NB4 (cell line): ENCODE results near the gene CHRNA5.

Source experiments
- TF ChIP-seq, protein P1 (sequence below): IDR thresholded peaks from 2 replicates; pipeline ENCODE4 v1.6.1; 2011; ENCODE audit warnings: low read depth, low read length
- TF ChIP-seq, protein P2 (sequence below): IDR thresholded peaks from one replicate; pipeline ENCODE4 v1.5.1; 2012; ENCODE audit warnings: low read depth, low read length

DNA sequence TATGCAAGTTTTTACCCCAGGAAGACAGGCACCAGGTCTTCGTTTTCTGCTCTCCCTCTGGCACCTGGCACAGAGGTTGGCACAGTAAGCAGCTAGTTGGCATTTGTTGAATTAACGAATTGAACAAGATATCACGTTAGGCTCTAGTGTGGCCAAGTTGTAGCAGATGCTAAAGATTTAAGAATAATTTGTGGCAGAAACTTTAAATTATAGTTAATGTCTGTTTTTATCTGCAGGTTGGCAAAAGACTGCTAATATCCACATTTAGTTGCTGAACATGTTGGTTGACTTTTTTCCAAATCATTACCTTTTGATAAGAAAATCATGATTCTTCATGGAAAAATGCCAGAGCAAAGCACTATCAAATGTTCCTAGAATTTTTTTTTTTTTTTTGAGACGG lies 8.1 kb downstream of the CHRNA5 start:
- TF ChIP-seq, protein P1, sequence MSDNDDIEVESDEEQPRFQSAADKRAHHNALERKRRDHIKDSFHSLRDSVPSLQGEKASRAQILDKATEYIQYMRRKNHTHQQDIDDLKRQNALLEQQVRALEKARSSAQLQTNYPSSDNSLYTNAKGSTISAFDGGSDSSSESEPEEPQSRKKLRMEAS: no peak
- TF ChIP-seq, protein P2, sequence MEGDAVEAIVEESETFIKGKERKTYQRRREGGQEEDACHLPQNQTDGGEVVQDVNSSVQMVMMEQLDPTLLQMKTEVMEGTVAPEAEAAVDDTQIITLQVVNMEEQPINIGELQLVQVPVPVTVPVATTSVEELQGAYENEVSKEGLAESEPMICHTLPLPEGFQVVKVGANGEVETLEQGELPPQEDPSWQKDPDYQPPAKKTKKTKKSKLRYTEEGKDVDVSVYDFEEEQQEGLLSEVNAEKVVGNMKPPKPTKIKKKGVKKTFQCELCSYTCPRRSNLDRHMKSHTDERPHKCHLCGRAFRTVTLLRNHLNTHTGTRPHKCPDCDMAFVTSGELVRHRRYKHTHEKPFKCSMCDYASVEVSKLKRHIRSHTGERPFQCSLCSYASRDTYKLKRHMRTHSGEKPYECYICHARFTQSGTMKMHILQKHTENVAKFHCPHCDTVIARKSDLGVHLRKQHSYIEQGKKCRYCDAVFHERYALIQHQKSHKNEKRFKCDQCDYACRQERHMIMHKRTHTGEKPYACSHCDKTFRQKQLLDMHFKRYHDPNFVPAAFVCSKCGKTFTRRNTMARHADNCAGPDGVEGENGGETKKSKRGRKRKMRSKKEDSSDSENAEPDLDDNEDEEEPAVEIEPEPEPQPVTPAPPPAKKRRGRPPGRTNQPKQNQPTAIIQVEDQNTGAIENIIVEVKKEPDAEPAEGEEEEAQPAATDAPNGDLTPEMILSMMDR: no peak
